ENCODE measurements around the gene TFE3.
"Not testable (repeated sequence)": the region's sequence is repeated elsewhere in the genome, so short reads cannot be mapped to it uniquely, and the experiment has no call there.

TFE3 gene

GRCh38 chrX:49000636-49001035, 42.5 kb downstream of the TFE3 start:
- no peak for DNase-seq

DNA sequence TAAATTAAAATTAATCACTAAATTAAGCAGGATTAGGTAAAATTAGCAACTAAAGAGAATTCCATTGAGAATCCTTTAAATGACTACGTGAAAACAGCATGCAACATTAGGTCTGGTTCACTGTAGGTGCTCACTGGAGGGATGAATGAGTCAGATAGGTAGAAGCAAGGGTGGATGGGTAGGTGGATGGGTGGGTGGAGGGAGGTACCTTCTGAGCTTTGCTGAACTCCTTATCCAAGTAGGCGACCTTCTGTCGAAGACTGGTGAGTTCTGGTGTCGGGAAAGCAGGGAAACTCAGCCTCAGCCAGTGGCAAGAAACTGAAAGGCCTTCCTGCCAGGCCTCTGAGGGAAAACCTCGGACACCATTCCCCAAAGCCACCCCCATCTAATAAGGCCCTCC, 44.1 kb downstream of the TFE3 start:
- no peak for DNase-seq

DNA sequence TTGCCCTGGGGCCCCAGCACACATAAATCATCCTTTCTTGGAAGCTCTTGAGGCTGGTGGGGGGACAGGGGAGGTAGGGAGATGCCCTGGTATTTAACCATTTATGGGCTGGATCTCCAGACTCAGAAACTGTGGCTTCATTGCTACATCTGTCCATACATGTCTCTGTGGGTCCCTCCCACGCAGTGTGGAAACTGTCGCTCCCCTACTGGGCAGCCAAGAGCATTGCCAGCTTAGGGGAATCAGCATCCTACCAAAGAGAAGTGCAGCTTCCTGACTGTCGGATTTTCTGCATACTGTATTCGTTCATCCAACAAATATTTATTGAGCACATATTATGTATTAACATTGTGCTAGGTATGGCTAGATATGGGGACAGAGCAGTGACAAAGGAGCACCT, 44.8 kb downstream of the TFE3 start:
- no peak for DNase-seq

- DNase-seq = no peak
Observed at GRCh38 chrX:48997865-48998264, 45.3 kb downstream of the TFE3 start.

GRCh38 chrX:48997455-48997854, 45.7 kb downstream of the TFE3 start:
- no peak for DNase-seq

DNA sequence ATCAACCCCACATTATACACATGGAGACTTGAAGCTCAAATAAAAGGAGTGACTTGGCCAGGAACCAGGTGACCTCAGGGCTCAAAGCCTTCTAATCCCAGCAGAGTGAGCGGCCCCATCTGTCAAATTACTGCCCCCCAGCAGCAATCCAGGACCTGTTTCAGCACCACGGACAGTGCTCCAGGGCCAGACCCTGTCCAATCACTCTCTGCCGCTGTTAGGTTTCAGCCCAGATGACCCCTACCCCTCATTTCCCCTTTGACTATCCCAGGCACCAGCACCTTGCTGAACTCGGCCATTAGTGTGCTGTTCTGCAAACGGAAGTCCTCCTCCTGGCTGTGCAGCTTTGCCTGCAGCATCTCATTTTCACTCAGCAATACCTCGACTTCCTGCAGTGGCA, 46.2 kb downstream of the TFE3 start:
- no peak for DNase-seq

- DNase-seq = no peak
Observed at GRCh38 chrX:48992341-48992740, 50.8 kb downstream of the TFE3 start.

- no peak for DNase-seq
Observed at GRCh38 chrX:48989483-48989882, 53.7 kb downstream of the TFE3 start.

DNA sequence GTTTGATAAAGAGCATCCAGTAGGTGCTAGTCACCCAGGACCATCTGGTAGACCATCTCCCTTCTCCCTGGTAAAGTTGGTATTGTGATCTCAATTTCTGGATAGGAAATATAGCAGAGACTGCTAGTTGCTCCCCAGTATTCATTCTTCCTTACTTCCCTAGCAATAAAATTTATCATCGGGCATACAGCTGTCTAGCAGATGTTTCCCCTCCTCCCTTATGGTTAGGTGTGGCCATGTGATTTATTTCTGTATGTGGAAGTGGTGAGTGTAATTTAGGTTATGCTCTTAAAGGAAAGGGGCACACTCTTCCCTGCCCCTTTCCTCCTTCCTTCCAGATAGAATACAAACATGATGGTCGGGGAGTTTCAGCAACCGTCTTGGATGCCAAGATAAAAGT, 59.3 kb downstream of the TFE3 start:
- DNase-seq = no peak

GRCh38 chrX:48983081-48983480, 60.1 kb downstream of the TFE3 start:
- DNase-seq = no peak

DNA sequence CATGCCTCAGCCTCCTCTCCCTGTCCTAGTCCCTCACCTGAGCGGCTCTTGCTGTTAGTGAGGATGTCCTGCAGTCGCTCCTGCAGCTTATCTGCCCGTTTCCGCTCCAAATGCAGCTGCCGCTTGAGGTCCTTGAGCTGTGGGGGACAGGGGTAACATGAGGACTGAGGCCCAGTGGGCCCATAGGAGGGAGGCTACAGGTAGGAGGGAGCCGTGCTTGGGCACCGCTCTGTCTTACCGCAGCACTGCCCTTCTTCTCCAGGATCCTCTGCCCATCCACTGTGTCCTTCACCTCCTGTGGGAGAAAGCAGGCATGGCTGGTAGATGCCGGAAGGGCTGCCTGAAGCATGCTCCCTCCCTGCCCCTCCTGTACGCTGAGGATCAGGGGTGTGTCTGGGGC, 62.0 kb downstream of the TFE3 start:
- DNase-seq = no peak

DNA sequence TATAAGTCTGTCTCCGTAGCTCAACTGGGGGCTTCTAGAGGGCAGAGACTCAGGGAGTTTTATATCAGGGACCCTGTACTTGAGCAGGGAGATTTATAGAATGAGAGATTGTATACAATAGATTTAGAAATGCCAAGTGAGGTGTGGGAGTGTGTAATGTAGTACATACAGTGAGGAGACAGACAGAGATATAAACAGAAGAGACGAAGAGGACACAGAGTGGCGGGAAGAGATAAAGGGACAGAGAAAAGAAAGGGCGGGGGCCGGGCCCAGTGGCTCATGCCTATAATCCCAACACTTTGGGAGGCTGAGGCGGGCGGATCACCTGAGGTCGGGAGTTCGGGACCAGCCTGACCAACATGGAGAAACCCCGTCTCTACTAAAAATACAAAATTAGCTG, 62.8 kb downstream of the TFE3 start:
- not testable (repeated sequence) for DNase-seq

Measured in OCI-M1 (cell line).